Mucosa of descending colon (tissue), 3 donors: ENCODE measurements around the gene FAM117B. TPM values are rescaled to one million over a fixed set of nuclear protein-coding genes. Genes with fewer than 3 reads are reported as not detected.

ENCODE experiments used
- ATAC-seq: fragments of 200-7000 bp; cut with Tn5 transposase; one replicate; pipeline ENCODE4 v1.9.1; 2020; ENCODE audit warnings: mild to moderate bottlenecking, moderate library complexity
- DNase-seq, 3 donors: peaks; one replicate each; pipeline ENCODE4 v3.0.0-alpha.2; 2020
- H3K36me3 ChIP-seq: fragments of 200-600 bp; one replicate; pipeline ENCODE4 v1.8.0; 2021; ENCODE audit warnings: low read depth, mild to moderate bottlenecking
- H3K4me1 ChIP-seq: fragments of 200-600 bp; one replicate; pipeline ENCODE4 v1.8.0; 2021; ENCODE audit warnings: low read depth, mild to moderate bottlenecking
- H3K4me3 ChIP-seq: fragments of 200-600 bp; one replicate; pipeline ENCODE4 v1.8.0; 2021; ENCODE audit warnings: mild to moderate bottlenecking
- H3K9me3 ChIP-seq: fragments of 200-600 bp; one replicate; pipeline ENCODE4 v1.8.0; 2021; ENCODE audit warnings: mild to moderate bottlenecking
- intact Hi-C, 2 donors: fragments of 100-400 bp; cut with DNase I in 1 of 2; cut with micrococcal nuclease in 1 of 2; formaldehyde crosslinking; loops; one replicate each; pipeline versions ENCODE4 v1.11.0 to v1.11.1; 2022; cut with DNase I, micrococcal nuclease
- total RNA-seq, 3 donors: library from RNA; stranded (reverse); fragmentation: NEBNext Ultra II Directional in 2 of 3; extraction: Animal tissue kit (Norgen Biotek cat#: 25700) in 2 of 3; gene quantifications; one replicate each; pipeline versions ENCODE4 v1.2.1 to v1.2.4, GENCODE V29; 2021 to 2023
- TF ChIP-seq, protein P1 (sequence below): fragments of 200-600 bp; IDR thresholded peaks from one replicate; pipeline ENCODE4 v1.8.0; 2022; ENCODE audit warnings: antibody characterized with exemption, mild to moderate bottlenecking
- donor health status: DM: no; HTN: no; CAD: no; lungs with moderate emphysema.
- donor health status: DM: no; HTN: no; CAD: no.
- donor health status: DM: no; HTN: yes; CAD: no.

FAM117B gene
- total RNA-seq, 3 donors from 2014 or later: 11.5 to 21.7 (median 15.4) TPM

DNA sequence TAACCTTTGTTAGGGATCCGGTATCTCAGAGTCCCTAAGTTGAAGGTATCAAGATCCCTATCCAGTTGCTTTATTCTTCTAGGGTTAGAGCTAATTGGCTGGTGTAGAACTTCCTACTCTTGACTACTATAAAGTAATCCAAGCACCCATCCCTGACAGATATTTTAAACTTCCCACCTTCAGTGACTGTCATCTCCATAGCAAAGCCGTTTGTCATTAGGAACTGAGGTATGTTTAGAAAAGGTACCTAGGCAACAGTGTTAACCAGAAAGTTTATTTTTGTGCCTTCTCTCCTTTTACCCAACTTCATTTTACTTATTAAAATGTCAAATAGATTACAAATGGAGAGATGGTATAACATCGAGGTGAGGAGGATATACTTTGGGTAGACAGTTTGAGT is 4.5 kb downstream of the FAM117B start:
- DNase-seq: no peak
- H3K9me3 ChIP-seq: no peaks in the 10 kb centered on the region
- TF ChIP-seq, protein P1, sequence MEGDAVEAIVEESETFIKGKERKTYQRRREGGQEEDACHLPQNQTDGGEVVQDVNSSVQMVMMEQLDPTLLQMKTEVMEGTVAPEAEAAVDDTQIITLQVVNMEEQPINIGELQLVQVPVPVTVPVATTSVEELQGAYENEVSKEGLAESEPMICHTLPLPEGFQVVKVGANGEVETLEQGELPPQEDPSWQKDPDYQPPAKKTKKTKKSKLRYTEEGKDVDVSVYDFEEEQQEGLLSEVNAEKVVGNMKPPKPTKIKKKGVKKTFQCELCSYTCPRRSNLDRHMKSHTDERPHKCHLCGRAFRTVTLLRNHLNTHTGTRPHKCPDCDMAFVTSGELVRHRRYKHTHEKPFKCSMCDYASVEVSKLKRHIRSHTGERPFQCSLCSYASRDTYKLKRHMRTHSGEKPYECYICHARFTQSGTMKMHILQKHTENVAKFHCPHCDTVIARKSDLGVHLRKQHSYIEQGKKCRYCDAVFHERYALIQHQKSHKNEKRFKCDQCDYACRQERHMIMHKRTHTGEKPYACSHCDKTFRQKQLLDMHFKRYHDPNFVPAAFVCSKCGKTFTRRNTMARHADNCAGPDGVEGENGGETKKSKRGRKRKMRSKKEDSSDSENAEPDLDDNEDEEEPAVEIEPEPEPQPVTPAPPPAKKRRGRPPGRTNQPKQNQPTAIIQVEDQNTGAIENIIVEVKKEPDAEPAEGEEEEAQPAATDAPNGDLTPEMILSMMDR: no peak
- H3K4me1 ChIP-seq: peaks cover 34% of the 10 kb centered on the region
- ATAC-seq: no peak
- H3K36me3 ChIP-seq: no peaks in the 10 kb centered on the region
- no peak overlapping the region for H3K4me3 ChIP-seq
- intact Hi-C loops: no loop called here

DNA sequence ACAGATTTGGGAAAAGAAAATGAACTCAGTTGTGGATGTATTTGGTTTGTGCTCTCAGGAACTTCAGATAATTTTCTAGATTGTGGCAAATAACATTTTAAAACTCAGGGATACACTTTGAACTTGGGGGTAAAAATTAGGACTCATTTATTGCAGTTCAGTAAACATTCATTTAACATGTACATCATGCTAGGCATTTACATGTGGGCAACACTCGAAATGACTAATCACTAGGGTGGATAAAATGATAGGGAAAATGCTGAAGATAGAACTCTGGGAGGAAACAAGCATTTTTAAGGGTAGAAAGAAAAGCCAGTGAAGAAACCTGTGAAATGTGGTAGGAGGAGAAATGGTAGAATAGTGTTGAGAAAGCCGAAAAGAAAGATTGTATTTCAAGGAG is 7.8 kb downstream of the FAM117B start:
- H3K36me3 ChIP-seq: no peaks in the 10 kb centered on the region
- ATAC-seq (peak; percentile 12), DNase-seq (no peak)
- no peak overlapping the region for H3K4me3 ChIP-seq
- no peaks in the 10 kb centered on the region for H3K9me3 ChIP-seq
- intact Hi-C loops: no loop called here
- TF ChIP-seq, protein P1: no peak
- H3K4me1 ChIP-seq: peaks cover 27% of the 10 kb centered on the region

DNA sequence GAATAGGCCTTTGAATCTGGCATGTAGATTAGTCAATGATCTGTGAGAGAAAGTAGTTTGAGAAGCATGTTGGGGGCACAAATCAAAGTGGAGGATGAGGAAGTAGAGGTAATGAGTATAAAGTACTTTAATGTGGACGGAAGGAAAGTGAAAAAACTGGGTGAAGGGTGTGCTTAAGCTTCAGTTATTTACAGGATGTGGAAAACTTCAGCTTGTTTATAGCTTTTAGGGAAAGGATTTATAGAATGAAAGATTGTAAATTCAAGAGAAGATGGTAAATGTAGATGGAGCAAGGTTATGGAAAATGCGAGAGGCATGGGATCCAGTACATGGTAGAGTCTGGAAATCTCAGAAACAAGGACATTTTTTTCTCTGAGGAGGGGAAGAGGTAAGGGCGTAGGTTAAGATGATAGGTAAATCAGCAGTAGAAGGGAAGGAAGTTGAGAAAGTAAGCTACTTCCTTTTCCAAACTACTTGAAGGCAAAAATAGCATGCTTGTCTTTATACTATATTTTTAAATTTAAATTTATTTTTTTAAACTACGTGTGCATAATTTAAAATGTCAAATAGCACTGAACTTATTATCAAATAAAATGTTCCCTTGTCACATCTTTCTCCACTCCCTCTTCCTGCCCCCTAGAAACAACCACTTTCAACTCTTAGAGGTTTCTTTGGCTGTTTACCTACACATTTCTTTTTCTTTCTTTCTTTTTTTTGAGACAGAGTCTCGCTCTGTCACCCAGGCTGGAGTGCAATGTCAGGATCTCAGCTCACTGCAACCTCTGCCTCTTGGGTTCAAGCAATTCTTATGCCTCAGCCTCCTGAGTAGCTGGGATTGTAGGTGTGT is 8.5 kb downstream of the FAM117B start:
- no peaks in the 10 kb centered on the region for H3K9me3 ChIP-seq
- intact Hi-C loops: no loop called here
- H3K4me1 ChIP-seq: peaks cover 20% of the 10 kb centered on the region
- DNase-seq: no peak
- peak; percentile 78 for ATAC-seq
- no peaks in the 10 kb centered on the region for H3K36me3 ChIP-seq
- TF ChIP-seq, protein P1: no peak
- H3K4me3 ChIP-seq: no peak overlapping the region

DNA sequence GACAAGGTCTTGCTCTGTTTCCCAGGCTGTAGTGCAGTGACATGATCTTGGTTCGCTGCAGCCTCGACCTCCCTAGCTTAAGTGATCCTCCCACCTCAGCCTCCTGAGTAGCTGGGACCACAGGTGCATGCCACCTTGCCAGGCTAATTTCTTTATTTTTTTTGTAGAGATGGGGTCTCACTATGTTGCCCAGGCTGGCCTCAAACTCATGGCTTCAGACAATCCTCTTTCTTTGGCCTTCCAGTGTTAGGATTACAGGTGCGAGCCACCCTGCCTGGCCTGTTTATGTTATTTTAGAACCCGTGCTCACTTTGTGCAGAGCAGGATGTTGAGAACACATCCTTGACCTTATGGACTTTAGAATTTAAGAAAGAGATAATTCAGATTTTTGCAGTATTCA is 17.4 kb downstream of the FAM117B start:
- no peaks in the 10 kb centered on the region for H3K36me3 ChIP-seq
- ATAC-seq (no peak), DNase-seq (no peak)
- TF ChIP-seq, protein P1: no peak
- intact Hi-C loops: no loop called here
- no peak overlapping the region for H3K4me3 ChIP-seq
- H3K9me3 ChIP-seq: no peaks in the 10 kb centered on the region
- H3K4me1 ChIP-seq: no peaks in the 10 kb centered on the region

DNA sequence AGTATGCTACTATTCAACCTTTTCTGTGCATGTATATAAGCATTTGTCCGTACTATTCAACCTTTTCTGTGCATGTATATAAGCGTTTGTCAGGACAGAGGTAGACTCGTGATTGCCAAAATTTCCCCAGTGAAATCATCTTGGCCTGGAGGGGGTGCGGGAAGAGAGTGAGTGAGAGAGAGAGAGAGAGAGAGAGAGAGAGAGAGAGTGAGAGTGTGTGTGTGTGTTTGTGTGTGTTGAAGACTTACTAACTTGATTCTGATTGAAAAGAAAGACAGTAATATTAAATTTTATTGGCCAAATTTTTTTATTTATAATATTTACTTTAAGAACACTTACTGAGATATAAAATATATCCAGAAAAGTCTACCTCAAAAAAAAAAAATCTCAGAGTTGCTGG is 19.1 kb downstream of the FAM117B start:
- Histone ChIP-seq H3K9me3 (no peaks in the 10 kb centered on the region), H3K4me1 (no peaks in the 10 kb centered on the region), H3K36me3 (no peaks in the 10 kb centered on the region), H3K4me3 (no peak overlapping the region)
- DNase-seq (no peak), ATAC-seq (no peak)
- intact Hi-C loops: no loop called here
- TF ChIP-seq, protein P1: no peak
